Mucosa of rectum (tissue), 2 donors: ENCODE measurements around the gene CFAP99.

ENCODE experiments used
- H3K27ac ChIP-seq, 2 donors: one replicate each; pipeline ENCODE4 v1.7.0; 2013; ENCODE audit warnings: inconsistent platforms in 2 of 2, low read depth in 2 of 2, low read length in 2 of 2
- H3K27me3 ChIP-seq, 2 donors: one replicate each; pipeline ENCODE4 v1.7.0; 2013; ENCODE audit warnings: low read length in 2 of 2; ENCODE audit not compliant: control insufficient read depth in 2 of 2, insufficient read depth in 2 of 2
- H3K36me3 ChIP-seq, 2 donors: one replicate each; pipeline ENCODE4 v1.7.0; 2013; ENCODE audit warnings: low read length in 2 of 2; ENCODE audit not compliant: control insufficient read depth in 2 of 2, insufficient read depth in 2 of 2
- H3K4me1 ChIP-seq, 2 donors: one replicate each; pipeline ENCODE4 v1.7.0; 2013; ENCODE audit warnings: low read length in 2 of 2, mild to moderate bottlenecking in 1 of 2; ENCODE audit not compliant: control insufficient read depth in 2 of 2, insufficient read depth in 2 of 2
- H3K4me3 ChIP-seq, 2 donors: one replicate each; pipeline ENCODE4 v1.7.0; 2013; ENCODE audit warnings: low read length in 2 of 2
- H3K9ac ChIP-seq, 2 donors: one replicate each; pipeline ENCODE4 v1.7.0; 2013; ENCODE audit warnings: low read length in 2 of 2, low read depth in 1 of 2, mild to moderate bottlenecking in 1 of 2
- H3K9me3 ChIP-seq, 2 donors: one replicate each; pipeline ENCODE4 v1.7.0; 2013; ENCODE audit warnings: low read length in 2 of 2; ENCODE audit not compliant: control insufficient read depth in 2 of 2
- donor health status: healthy.
- donor health status: Normal muscosa, but diverticular disease.

The CFAP99 gene

GRCh38 chr4:2389691-2390090, 29.1 kb upstream of the CFAP99 start:
- Histone ChIP-seq H3K27ac (no peak overlapping the region), H3K36me3 (no peaks in the 10 kb centered on the region)

GRCh38 chr4:2390146-2390545, 28.6 kb upstream of the CFAP99 start:
- Histone ChIP-seq H3K27me3 (no peaks in the 10 kb centered on the region), H3K36me3 (no peaks in the 10 kb centered on the region), H3K9ac (no peak overlapping the region), H3K4me1 (peaks cover 11 to 15% of the 10 kb centered on the region in 2 donors), H3K27ac (no peak overlapping the region), H3K4me3 (no peak overlapping the region), H3K9me3 (no peaks in the 10 kb centered on the region)

More at GRCh38 chr4:2389691-2390090, 29.1 kb upstream of the CFAP99 start:
- no peak overlapping the region for H3K9ac ChIP-seq
- no peaks in the 10 kb centered on the region for H3K9me3 ChIP-seq
- H3K4me1 ChIP-seq = peaks cover 10 to 11% of the 10 kb centered on the region in 2 donors
- H3K27me3 ChIP-seq = no peaks in the 10 kb centered on the region
- H3K4me3 ChIP-seq = no peak overlapping the region

- Histone ChIP-seq H3K4me3 (no peak overlapping the region), H3K9me3 (no peaks in the 10 kb centered on the region), H3K4me1 (peaks cover 18 to 22% of the 10 kb centered on the region in 2 donors), H3K9ac (no peak overlapping the region), H3K27ac (no peak overlapping the region), H3K36me3 (no peaks in the 10 kb centered on the region), H3K27me3 (no peaks in the 10 kb centered on the region)
Observed at GRCh38 chr4:2390784-2391421, 27.9 kb upstream of the CFAP99 start.

GRCh38 chr4:2393353-2394270, 25.1 kb upstream of the CFAP99 start:
- Histone ChIP-seq H3K9me3 (no peaks in the 10 kb centered on the region), H3K4me1 (peaks cover 20 to 39% of the 10 kb centered on the region in 2 donors), H3K4me3 (peak overlapping the region; percentile 19 to 53), H3K9ac (no peak overlapping the region), H3K27me3 (no peaks in the 10 kb centered on the region), H3K36me3 (no peaks in the 10 kb centered on the region), H3K27ac (no peak overlapping the region)

GRCh38 chr4:2394528-2394927, 24.2 kb upstream of the CFAP99 start:
- H3K27me3 ChIP-seq = no peaks in the 10 kb centered on the region
- H3K36me3 ChIP-seq = no peaks in the 10 kb centered on the region
- no peak overlapping the region for H3K27ac ChIP-seq
- no peaks in the 10 kb centered on the region for H3K9me3 ChIP-seq
- no peak overlapping the region for H3K9ac ChIP-seq
- peaks cover 20 to 43% of the 10 kb centered on the region in 2 donors for H3K4me1 ChIP-seq
- H3K4me3 ChIP-seq = no peak overlapping the region

- H3K27ac ChIP-seq = no peak overlapping the region
- H3K9ac ChIP-seq = no peak overlapping the region
- H3K9me3 ChIP-seq = no peaks in the 10 kb centered on the region
- no peak overlapping the region for H3K4me3 ChIP-seq
- no peaks in the 10 kb centered on the region for H3K27me3 ChIP-seq
- no peaks in the 10 kb centered on the region for H3K36me3 ChIP-seq
- peaks cover 20 to 46% of the 10 kb centered on the region in 2 donors for H3K4me1 ChIP-seq
Observed at GRCh38 chr4:2395038-2395437, 23.7 kb upstream of the CFAP99 start.

- no peak overlapping the region for H3K9ac ChIP-seq
- no peaks in the 10 kb centered on the region for H3K27me3 ChIP-seq
- H3K27ac ChIP-seq = no peak overlapping the region
- no peak overlapping the region for H3K4me3 ChIP-seq
- peaks cover 20 to 46% of the 10 kb centered on the region in 2 donors for H3K4me1 ChIP-seq
- no peaks in the 10 kb centered on the region for H3K36me3 ChIP-seq
- no peaks in the 10 kb centered on the region for H3K9me3 ChIP-seq
Observed at GRCh38 chr4:2395584-2395983, 23.2 kb upstream of the CFAP99 start.

- Histone ChIP-seq H3K36me3 (no peaks in the 10 kb centered on the region), H3K4me3 (no peak overlapping the region), H3K9me3 (no peaks in the 10 kb centered on the region), H3K4me1 (peaks cover 27 to 53% of the 10 kb centered on the region in 2 donors), H3K27me3 (peaks cover 0 to 3% of the 10 kb centered on the region in 2 donors), H3K9ac (no peak overlapping the region), H3K27ac (no peak overlapping the region)
Observed at GRCh38 chr4:2396781-2397368, 21.9 kb upstream of the CFAP99 start.

GRCh38 chr4:2397596-2398379, 21.0 kb upstream of the CFAP99 start:
- Histone ChIP-seq H3K9ac (no peak overlapping the region), H3K36me3 (no peaks in the 10 kb centered on the region), H3K4me1 (peaks cover 35 to 61% of the 10 kb centered on the region in 2 donors), H3K27me3 (peaks cover 0 to 3% of the 10 kb centered on the region in 2 donors), H3K27ac (no peak overlapping the region), H3K9me3 (no peaks in the 10 kb centered on the region), H3K4me3 (no peak overlapping the region)
